ENCODE data around the gene ARHGAP10. TPM values are rescaled to one million over a fixed set of nuclear protein-coding genes. Genes with fewer than 3 reads are reported as not detected.

ARHGAP10 gene
- total RNA-seq, 1 donor from 2014 or later, result 4.6 TPM

DNA sequence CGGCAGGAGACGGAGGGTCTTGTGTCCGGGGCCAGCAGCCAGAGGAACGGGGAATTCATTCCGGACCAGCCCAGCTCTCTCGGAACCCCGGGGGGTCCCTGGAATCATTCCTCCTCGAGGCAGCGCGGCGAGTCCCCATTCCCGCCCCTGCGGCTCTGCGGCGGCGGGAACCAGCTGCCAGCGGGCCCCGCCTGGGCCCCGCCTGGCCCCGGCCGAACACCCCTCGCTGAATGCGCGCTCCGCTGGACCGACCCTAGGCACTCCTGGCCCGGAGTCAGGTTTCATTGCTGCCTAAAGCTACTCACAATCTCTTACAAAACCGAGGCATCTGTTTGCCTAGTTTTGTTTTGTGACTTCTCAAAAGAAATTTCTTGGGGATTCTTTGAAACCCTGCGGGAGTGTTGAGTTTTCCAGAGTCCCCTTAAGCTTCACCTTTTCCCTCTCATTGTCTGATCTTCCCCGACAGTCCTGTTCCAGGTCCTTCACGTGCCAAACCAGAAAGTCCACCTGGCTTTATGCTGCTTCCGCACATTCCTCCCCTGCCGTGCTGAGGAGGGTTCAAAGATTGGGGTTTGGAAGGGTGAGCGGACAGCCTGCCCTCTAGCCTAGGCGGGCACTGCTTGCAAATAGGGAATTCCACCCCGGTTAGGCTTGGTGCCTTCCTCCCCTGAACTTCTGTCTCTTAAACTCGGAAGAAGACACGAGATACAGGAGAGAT is 789 bp downstream of the ARHGAP10 start:
- Mint-ChIP-seq H3K27ac (ENCODE audit: unreplicated experiment) (no peak overlapping the region), H3K9me3 (ENCODE audit: unreplicated experiment) (no peaks in the 10 kb centered on the region), H3K4me3 (ENCODE audit: unreplicated experiment) (peak overlapping the region; percentile 92), H3K4me1 (ENCODE audit: unreplicated experiment) (peaks cover 9% of the 10 kb centered on the region), H3K27me3 (ENCODE audit: unreplicated experiment) (peaks cover 10% of the 10 kb centered on the region), H3K36me3 (ENCODE audit: low read depth, unreplicated experiment) (no peaks in the 10 kb centered on the region)
- DNase-seq (ENCODE audit: low spot score), result peak; percentile 28
- TF ChIP-seq, protein P1, sequence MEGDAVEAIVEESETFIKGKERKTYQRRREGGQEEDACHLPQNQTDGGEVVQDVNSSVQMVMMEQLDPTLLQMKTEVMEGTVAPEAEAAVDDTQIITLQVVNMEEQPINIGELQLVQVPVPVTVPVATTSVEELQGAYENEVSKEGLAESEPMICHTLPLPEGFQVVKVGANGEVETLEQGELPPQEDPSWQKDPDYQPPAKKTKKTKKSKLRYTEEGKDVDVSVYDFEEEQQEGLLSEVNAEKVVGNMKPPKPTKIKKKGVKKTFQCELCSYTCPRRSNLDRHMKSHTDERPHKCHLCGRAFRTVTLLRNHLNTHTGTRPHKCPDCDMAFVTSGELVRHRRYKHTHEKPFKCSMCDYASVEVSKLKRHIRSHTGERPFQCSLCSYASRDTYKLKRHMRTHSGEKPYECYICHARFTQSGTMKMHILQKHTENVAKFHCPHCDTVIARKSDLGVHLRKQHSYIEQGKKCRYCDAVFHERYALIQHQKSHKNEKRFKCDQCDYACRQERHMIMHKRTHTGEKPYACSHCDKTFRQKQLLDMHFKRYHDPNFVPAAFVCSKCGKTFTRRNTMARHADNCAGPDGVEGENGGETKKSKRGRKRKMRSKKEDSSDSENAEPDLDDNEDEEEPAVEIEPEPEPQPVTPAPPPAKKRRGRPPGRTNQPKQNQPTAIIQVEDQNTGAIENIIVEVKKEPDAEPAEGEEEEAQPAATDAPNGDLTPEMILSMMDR (IDR thresholded peaks at IDR 0.05; ENCODE audit: unreplicated experiment), result no peak

DNA sequence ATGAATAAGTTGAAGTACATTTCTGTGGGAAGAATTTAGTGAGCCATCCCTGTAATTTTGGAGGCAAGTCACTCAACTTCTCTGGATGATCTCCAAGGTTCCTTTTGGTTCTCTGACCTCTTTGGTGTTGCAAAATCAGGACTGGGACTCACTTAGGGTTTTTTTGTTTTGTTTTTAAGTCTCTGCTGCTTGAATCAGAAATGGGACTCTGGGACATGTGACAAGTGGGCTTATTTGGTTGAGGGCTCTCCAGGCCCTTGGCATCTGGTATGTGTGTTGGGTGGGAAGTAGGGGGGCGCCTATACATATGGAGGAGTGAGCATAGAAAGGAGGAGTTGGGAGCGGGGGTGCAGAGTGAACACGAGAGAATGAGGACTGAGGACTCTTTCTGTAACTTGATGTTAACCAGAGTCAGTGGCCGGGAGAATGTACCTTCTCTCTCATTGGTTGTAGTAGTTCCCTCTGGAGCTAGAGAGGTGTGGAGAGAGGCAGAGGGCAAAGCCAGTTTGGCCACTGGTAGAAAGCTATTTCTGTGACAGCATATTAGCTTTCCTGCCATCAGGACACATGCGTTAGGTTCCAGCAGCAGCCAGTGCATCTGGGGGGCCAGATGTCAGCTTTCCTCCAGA is 1.9 kb downstream of the ARHGAP10 start:
- TF ChIP-seq, protein P1 (IDR thresholded peaks at IDR 0.05; ENCODE audit: unreplicated experiment), result no peak
- H3K27ac Mint-ChIP-seq (ENCODE audit: unreplicated experiment), result peak overlapping the region; percentile 5
- no peak for DNase-seq (ENCODE audit: low spot score)

DNA sequence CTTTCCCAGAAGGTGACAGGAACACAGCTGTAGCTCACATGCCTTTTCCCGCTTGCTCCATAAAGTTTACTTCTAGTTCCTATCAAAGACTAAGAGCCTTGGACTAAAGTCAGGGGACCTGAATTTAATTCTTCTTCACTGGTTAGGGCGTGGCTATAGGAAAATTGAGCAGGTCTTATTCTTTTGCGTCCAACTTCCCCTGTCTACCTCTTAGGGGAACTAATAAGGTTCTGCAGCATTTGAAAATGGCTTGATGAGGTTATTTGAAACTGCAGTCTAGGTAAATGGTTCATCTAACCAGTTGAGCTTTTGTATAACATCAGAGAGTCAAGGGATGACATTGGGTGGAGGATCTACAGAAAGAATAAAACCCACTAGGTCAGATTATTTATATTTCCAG is 2.6 kb downstream of the ARHGAP10 start:
- H3K27me3 Mint-ChIP-seq (ENCODE audit: unreplicated experiment), result peaks cover 6% of the 10 kb centered on the region
- peaks cover 9% of the 10 kb centered on the region for H3K4me1 Mint-ChIP-seq (ENCODE audit: unreplicated experiment)
- no peak for DNase-seq (ENCODE audit: low spot score)
- no peaks in the 10 kb centered on the region for H3K9me3 Mint-ChIP-seq (ENCODE audit: unreplicated experiment)
- no peak overlapping the region for H3K4me3 Mint-ChIP-seq (ENCODE audit: unreplicated experiment)
- TF ChIP-seq, protein P1 (IDR thresholded peaks at IDR 0.05; ENCODE audit: unreplicated experiment), result no peak
- H3K27ac Mint-ChIP-seq (ENCODE audit: unreplicated experiment), result no peak overlapping the region
- H3K36me3 Mint-ChIP-seq (ENCODE audit: low read depth, unreplicated experiment), result no peaks in the 10 kb centered on the region

More for the DNA sequence above, 1.9 kb downstream of the ARHGAP10 start:
- no peaks in the 10 kb centered on the region for H3K36me3 Mint-ChIP-seq (ENCODE audit: low read depth, unreplicated experiment)
- H3K27me3 Mint-ChIP-seq (ENCODE audit: unreplicated experiment), result peaks cover 9% of the 10 kb centered on the region
- no peaks in the 10 kb centered on the region for H3K9me3 Mint-ChIP-seq (ENCODE audit: unreplicated experiment)
- peaks cover 9% of the 10 kb centered on the region for H3K4me1 Mint-ChIP-seq (ENCODE audit: unreplicated experiment)
- peak overlapping the region; percentile 73 for H3K4me3 Mint-ChIP-seq (ENCODE audit: unreplicated experiment)

DNA sequence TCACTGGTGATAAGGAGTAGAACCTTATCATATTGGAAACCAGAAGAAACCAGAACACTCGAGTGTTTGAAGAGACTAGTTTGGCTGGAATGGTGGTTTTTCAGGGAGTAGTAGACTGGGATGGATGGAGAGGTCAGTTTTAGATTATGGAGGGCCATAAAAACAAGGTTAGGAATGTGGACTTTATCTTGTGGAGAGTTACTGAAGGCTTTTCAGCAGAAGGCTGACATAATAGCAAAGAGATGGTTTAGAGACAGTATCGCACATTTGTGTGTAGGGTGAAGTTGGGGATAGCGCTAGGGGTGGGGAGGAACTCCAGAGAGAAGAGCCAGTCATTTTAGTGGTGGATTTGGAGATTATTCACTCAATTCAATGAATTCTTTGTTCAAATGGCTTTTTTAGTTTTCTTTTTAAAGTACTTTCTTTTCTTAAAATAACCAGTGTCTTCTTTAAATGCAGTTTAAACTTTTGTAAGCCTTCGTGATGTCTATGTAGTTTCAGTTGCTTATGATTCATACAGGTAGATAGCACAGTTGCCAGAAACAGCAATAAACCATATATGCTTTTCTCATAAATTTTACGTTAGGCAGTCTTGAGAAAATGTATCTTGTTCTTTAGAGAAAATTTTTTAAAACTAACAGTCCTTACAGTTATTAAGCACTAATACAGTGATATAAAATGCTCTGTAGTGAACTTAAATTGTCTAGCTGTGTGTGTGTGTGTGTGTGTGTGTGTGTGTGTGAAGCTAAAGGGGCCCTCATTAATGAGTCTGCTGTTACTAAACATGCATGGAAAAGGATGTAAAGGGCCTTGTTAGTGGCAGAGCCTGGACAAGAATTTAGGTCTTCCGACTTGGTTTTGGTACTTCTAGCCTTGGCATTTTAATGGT is 3.8 kb downstream of the ARHGAP10 start:
- Mint-ChIP-seq H3K4me1 (ENCODE audit: unreplicated experiment) (peaks cover 9% of the 10 kb centered on the region), H3K27me3 (ENCODE audit: unreplicated experiment) (peaks cover 6% of the 10 kb centered on the region), H3K36me3 (ENCODE audit: low read depth, unreplicated experiment) (no peaks in the 10 kb centered on the region), H3K27ac (ENCODE audit: unreplicated experiment) (no peak overlapping the region), H3K4me3 (ENCODE audit: unreplicated experiment) (no peak overlapping the region), H3K9me3 (ENCODE audit: unreplicated experiment) (no peaks in the 10 kb centered on the region)
- TF ChIP-seq, protein P1 (IDR thresholded peaks at IDR 0.05; ENCODE audit: unreplicated experiment), result no peak
- DNase-seq (ENCODE audit: low spot score), result no peak

Data from endothelial cell (in vitro differentiated cells).